Activated T-cell treated with anti-CD3 and anti-CD28 coated beads for 4 hours (primary cell): Measurements from ENCODE around the gene GNAQ.
"Not testable (repeated sequence)": the region's sequence is repeated elsewhere in the genome, so short reads cannot be mapped to it uniquely, and the experiment has no call there.

Experiments used
- DNase-seq: peaks from one replicate; pipeline ENCODE4 v3.0.0-alpha.2; 2020

Gene GNAQ

DNA sequence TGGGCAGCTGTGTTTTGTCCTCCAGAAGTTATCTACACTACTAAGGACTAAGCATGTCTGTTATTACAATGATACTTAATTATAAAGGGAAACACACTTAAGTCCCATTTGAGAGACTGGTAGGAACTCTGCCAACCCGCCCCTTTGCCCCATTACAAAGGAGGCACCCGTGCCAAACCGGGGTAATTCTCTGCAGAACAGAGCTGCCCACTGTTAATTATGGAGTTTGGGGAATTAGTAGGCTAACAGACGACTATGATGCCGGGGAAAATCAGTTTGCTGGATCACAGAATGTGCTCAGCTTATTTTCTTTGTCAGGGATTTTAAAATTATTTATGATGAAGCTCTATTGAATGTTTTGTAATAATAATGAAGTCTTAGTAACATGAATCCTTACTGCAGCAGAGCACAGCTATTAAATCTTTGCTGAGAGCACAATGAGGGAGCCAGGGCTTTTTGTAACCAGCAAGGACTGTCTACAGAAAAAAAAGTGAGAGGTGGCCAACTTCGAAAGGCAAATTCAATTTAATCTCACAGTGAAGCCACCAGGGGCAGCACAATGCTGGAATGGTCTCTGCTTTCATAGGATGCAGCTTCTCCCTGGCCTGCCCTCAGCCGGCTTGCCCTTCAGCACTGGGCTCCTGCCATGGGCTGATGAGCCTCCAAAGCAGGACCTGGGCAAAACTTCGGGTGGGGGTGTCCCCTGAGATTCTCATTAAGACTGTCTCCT lies 134.5 kb downstream of the GNAQ start:
- no peak for DNase-seq

- DNase-seq = no peak
Measured at GRCh38 chr9:77896269-77896937, 135.2 kb downstream of the GNAQ start.

DNA sequence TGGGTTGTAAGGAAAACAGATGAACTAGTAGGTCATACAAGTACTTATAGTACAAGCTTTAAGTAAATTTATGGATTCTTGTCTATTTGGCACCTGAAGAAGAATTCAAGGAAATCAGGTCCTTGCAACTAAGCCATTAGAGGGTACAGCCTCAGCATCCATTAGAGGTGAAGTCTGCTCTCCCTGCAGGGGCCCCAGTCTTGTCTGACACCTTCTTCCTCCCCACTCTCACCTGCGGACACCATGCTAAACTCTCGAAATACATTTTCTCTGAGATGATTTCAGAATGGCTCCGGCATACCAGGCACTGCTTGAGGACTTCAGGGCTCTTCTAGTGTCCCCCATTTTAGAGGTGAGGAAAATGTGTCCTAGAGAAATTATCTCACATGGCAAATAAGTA lies 137.9 kb downstream of the GNAQ start:
- no peak for DNase-seq

DNA sequence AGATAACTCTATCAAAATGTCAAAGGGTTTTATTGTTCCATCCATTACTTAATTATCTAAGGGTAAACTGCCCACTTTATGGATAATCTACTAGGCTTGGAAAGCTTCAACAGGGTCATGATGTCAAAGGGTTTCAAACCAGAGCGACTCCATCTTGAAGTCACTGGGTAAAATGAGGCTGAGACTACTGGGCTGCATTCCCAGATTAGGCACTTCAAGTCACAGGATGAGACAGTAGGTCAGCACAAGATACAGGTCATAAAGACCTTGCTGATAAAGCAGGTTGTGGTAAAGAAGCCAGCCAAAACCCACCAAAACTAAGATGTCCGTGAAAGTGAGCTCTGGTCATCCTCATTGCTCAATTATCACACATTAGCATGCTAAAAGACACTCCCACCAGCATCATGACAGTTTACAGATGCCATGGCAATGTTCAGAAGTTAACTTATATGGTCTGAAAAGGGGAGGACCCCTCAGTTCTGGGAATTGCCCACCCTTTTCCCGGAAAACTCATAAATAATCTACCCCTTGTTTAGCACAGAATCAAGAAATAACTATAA lies 138.6 kb downstream of the GNAQ start:
- DNase-seq = no peak

DNA sequence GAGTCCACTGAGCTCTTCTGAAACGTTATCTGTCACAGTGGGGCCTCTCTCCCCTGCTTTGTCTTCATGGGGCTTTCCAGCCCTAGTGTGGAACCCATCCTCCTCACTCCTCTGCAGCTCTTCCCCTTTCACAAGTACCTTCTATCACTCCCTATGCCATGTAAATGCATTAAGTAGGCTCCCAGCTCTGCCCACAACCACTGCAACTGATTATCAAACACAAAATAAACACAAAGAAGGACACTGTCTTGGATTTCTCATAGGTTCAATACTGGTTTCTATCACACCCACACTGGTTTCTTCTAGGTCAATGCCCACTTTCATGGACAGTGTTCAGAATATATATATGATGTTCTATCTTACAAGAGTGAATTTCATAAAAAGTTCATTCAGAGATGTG lies 139.4 kb downstream of the GNAQ start:
- no peak for DNase-seq

- no peak for DNase-seq
Measured at GRCh38 chr9:77891128-77891800, 140.3 kb downstream of the GNAQ start.

DNA sequence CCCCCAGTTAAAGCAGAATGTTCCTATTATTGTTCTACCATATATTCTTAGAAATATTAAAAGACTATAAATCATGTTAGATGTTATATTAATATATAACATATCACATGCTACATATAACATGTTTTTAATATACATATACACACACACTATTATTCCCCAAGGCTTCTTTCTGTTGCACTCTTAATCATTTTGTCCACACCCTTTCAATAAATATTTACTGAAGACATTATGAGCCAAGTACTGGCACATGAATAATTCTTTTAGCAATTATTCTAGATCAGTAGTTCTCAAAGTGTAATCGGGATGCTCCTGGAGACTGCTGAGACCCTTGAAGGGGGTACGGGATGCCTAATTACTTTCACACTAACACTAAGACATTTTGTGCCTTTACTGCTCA lies 143.9 kb downstream of the GNAQ start:
- no peak for DNase-seq

DNA sequence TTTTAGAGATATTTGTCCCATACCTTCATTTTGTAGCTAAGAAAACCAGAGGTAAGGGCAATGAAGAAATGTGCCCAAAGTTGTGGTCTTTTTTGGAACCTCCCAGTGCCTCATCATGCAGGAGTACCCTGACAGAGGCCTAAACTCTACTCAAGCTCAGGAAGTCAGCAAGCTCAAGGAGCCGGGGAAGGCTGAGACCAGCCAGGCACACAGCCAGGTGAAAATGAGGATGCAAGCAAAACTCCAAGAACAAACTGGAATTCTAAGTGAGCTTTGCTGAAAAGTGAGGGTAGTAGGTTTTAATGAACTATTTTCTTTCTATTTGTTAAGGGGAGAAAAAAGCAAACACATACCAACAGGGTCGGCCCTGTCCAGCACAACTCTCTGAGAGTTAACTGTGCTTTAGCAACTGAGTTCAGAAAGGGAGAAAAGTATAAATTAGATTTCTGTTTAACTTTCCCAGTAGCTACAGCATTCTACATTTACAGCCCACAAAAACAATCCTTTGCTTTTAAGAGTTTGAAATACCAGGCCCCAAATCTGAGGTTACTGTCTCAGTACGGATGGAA lies 146.4 kb downstream of the GNAQ start:
- DNase-seq = no peak

DNA sequence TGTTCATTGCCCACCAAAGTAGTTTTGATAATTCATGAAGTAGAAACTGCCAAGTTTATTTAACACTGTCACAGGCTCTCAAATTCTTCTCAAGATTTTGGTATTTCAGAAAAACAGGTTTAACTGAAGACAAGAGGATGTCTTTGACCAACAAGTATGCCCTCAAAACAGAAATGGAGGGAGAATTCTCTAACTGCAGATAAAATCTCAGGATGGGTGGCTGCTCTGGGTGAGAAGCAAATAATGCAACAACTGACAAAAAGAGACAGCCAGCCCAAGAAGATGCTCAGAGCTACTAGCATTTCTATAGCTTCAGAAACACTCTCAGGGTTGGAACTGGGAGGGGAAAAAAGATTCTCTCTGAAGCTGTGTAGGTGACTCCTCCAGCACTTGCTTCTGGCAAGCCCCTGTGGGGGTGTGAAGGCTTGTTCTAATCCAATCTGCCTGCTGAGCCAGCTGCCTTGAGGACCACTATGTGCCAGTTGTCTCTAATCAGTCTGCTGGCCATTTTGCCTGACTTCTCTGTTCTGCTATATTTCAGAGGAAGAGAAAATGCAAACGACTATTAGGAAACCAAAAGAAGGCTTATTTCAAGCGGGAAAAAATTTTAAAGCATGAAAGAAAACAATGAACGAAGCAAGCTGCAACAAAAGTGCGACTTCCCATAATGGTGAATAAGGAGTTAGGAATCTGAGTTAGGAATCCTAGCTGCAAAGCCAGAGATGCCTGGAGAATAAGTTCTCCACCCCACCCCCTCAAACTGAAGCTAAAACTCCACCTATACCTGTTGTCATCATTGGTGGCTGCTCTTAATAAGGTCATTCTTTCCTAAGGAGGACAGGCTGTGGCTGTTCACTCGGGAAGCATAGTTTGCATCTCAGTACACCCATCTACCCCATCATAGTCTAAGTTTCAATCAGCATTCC lies 147.5 kb downstream of the GNAQ start:
- no peak for DNase-seq

GRCh38 chr9:77883133-77883532 lies 148.5 kb downstream of the GNAQ start:
- no peak for DNase-seq

GRCh38 chr9:77882294-77882693 lies 149.3 kb downstream of the GNAQ start:
- no peak for DNase-seq

GRCh38 chr9:77881634-77882033 lies 150.0 kb downstream of the GNAQ start:
- DNase-seq = not testable (repeated sequence)

DNA sequence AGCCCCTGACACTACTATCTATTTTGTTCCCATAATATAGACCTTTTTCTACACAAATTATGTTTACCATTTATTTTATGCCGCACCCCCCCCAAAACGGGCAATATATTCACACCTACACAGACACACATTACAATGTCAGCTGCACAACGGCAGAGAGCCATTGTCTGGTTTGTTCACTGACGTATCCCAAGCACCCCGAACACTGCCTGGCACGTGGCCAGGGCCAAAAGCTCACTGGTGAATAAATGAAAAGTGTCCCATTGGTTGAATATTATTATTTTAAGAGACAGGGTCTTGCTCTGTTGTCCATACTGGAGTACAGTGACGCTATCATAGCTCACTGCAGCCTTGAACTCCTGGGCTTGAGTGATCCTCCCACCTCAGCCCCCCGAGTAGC lies 150.5 kb downstream of the GNAQ start:
- no peak for DNase-seq

GRCh38 chr9:77879437-77879943 lies 152.1 kb downstream of the GNAQ start:
- DNase-seq = no peak

GRCh38 chr9:77878793-77879192 lies 152.8 kb downstream of the GNAQ start:
- DNase-seq = not testable (repeated sequence)

DNA sequence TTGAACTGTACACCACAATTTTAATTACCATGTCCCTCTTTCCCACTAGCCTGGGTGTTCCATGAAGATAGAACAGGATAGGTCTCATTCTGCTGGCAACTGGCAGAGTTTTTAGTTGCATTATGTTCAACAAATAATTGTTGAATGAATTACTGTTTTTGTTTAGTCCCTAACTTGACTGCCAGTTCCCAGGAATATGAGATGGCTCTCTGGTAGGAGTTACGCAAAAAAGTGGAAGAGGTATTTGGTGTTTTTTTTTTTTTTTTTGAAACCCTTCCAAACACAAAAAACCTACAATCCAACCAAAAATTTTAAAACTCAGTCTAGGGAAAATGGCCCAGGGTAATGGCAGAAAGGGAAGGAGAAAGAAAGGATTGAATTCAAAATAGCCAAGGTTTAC lies 153.6 kb downstream of the GNAQ start:
- DNase-seq = no peak

GRCh38 chr9:77876590-77876989 lies 155.0 kb downstream of the GNAQ start:
- no peak for DNase-seq

DNA sequence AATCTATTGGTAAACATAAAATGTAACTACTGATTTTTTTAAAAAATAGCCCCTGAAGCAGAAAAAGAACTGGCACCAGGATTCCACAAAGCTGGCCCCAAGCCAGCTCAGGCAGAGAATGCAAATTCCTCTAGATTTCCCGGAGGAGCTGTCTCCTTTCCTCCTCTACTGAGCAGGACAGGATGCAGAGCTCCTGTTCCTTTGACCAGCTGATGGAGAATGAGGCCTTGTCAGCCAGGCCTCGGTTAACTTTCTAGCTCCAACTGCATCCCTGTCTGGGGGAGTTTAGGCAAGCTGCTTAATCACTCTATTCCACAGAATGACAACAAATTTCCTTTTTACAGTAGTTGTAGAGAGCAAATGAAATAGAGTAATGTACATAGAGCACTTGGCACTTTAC lies 155.5 kb downstream of the GNAQ start:
- no peak for DNase-seq

GRCh38 chr9:77872863-77873262 lies 158.7 kb downstream of the GNAQ start:
- DNase-seq = no peak

DNA sequence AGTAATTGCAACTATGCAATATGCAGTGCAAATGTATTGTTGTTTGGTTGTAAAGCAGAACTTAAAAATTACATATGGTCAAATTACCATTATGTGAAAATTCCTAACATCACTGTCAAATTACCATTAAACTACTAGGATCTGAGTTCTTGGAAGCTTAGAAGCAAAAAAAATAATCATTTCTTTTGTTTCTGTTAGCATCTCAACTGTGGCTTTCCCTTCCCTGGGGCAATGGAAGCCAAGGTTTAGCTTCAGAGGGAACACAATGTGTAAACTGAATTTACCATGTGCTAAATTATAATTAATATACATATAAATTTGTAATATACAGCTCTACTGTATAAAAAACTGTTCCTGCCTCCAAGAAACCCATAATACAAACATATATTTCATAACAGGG lies 159.4 kb downstream of the GNAQ start:
- DNase-seq = no peak

- no peak for DNase-seq
Measured at GRCh38 chr9:77871483-77871882, 160.1 kb downstream of the GNAQ start.

- DNase-seq = no peak
Measured at GRCh38 chr9:77866878-77867277, 164.7 kb downstream of the GNAQ start.
